Progenitor cell of endocrine pancreas (in vitro differentiated cells): ENCODE results near the gene TXK. TPM values are rescaled to one million over a fixed set of nuclear protein-coding genes. Genes with fewer than 3 reads are reported as not detected.

Experiments used
- DNase-seq: peaks from one replicate; pipeline ENCODE4 v3.0.0; 2021; ENCODE audit warnings: low spot score; ENCODE audit not compliant: unreplicated experiment
- H3K27ac Mint-ChIP-seq: 2 replicates; pipeline ENCODE4 v1.8.0; 2021; ENCODE audit warnings: mild to moderate bottlenecking, moderate library complexity, mixed read lengths
- H3K27me3 Mint-ChIP-seq: 2 replicates; pipeline ENCODE4 v1.8.0; 2021; ENCODE audit warnings: mixed read lengths
- H3K36me3 Mint-ChIP-seq: 2 replicates; pipeline ENCODE4 v1.8.0; 2022; ENCODE audit warnings: mixed read lengths; ENCODE audit not compliant: insufficient read depth
- H3K4me1 Mint-ChIP-seq: 2 replicates; pipeline ENCODE4 v1.8.0; 2021; ENCODE audit warnings: low read depth, mixed read lengths
- H3K4me3 Mint-ChIP-seq: 2 replicates; pipeline ENCODE4 v1.8.0; 2021; ENCODE audit warnings: low read depth, mild to moderate bottlenecking, moderate library complexity, mixed read lengths
- H3K9me3 Mint-ChIP-seq: 2 replicates; pipeline ENCODE4 v1.8.0; 2021; ENCODE audit warnings: low read depth, mixed read lengths
- CTCF ChIP-seq: fragments of 200-600 bp; sonication (generic); IDR thresholded peaks from one replicate; pipeline ENCODE4 v1.5.0; 2021; ENCODE audit warnings: antibody characterized with exemption, mild to moderate bottlenecking; ENCODE audit not compliant: unreplicated experiment
- total RNA-seq: library from RNA; stranded (reverse); gene quantifications from 2 replicates; pipeline ENCODE4 v1.2.1, GENCODE V29; 2021

Gene TXK
- total RNA-seq, 1 donor from 2014 or later = 1.3 TPM

DNA sequence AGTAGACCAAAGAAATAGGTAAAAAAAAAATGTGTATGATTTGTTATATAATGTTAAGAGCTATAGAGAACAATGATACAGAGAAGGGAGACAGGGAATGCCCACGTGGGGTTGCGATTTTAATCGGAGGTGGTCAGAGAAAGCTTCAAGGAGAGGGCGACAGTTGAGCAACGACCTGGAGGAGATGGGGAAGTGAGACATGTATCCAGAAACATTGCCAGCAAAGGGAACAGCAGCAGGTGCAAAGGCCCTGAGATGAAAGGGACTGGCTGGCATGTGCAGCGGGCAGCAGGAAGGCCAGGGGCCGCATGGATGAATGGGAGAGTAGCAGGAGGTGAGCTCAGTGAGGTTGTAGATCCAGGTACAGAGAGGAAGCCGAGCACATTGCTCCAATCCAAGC is 84.6 kb downstream of the TXK start:
- DNase-seq = no peak
- Mint-ChIP-seq H3K27ac (no peak overlapping the region), H3K4me3 (no peak overlapping the region), H3K9me3 (peaks cover 3% of the 10 kb centered on the region), H3K27me3 (peaks cover 4% of the 10 kb centered on the region), H3K36me3 (no peaks in the 10 kb centered on the region), H3K4me1 (peaks cover 14% of the 10 kb centered on the region)
- TF ChIP-seq CTCF = no peak

DNA sequence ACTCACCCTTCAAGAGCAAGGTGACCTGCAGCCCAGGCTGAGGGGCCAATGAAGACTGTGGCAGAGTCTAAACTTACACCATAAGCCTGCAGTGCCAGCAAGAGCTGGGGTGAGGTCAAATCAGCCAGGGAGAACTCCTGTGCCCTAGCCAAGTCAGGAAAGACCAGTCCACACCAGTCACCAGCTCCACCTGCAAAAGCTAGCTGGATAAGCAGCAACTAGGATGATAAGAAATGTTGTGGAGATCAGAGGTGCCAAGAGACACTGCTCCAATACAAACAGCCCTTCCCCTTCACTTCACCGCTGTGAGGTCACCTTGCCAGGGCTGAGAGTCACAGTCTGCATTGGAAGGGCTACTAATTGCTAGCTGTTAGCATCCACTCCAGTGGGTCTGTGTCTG is 86.2 kb downstream of the TXK start:
- Mint-ChIP-seq H3K9me3 (peaks cover 3% of the 10 kb centered on the region), H3K36me3 (no peaks in the 10 kb centered on the region), H3K4me3 (no peak overlapping the region), H3K4me1 (peaks cover 24% of the 10 kb centered on the region), H3K27ac (no peak overlapping the region), H3K27me3 (peaks cover 4% of the 10 kb centered on the region)
- no peak for TF ChIP-seq CTCF
- DNase-seq = no peak

DNA sequence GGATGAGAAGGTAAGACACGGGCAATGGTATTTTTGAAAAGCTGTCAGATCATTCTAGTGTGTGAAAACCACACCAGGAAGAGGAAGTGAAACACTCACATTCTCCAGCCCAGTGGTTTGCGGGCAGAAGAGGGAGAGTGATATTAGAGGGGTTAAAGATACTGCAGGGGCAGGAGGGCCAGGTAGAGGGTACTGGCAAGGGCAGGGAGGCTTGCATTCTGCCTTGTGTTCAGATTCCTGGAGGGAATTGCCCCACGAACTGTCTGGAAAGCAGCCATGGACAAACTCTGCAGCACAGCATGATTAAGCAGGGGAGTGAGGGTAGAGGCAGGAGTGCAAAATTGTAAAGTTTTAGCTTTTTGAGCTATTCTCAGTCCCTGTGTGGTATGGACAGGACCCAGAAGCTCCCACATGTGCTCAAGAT is 86.6 kb downstream of the TXK start:
- Mint-ChIP-seq H3K4me1 (peaks cover 28% of the 10 kb centered on the region), H3K4me3 (no peak overlapping the region), H3K27me3 (peaks cover 4% of the 10 kb centered on the region), H3K27ac (peak overlapping the region; percentile 54), H3K9me3 (peaks cover 3% of the 10 kb centered on the region), H3K36me3 (no peaks in the 10 kb centered on the region)
- no peak for DNase-seq
- TF ChIP-seq CTCF = no peak

- no peak for DNase-seq
- H3K36me3 Mint-ChIP-seq = no peaks in the 10 kb centered on the region
- TF ChIP-seq CTCF = no peak
- peaks cover 4% of the 10 kb centered on the region for H3K27me3 Mint-ChIP-seq
- no peak overlapping the region for H3K4me3 Mint-ChIP-seq
- peaks cover 35% of the 10 kb centered on the region for H3K4me1 Mint-ChIP-seq
- peaks cover 3% of the 10 kb centered on the region for H3K9me3 Mint-ChIP-seq
- no peak overlapping the region for H3K27ac Mint-ChIP-seq
Measured at GRCh38 chr4:48046059-48046458, 88.0 kb downstream of the TXK start.

- Mint-ChIP-seq H3K27ac (no peak overlapping the region), H3K27me3 (peaks cover 1% of the 10 kb centered on the region), H3K36me3 (peaks cover 1% of the 10 kb centered on the region), H3K4me3 (no peak overlapping the region), H3K9me3 (peaks cover under 1% of the 10 kb centered on the region), H3K4me1 (peaks cover 35% of the 10 kb centered on the region)
- no peak for TF ChIP-seq CTCF
- DNase-seq = no peak
Measured at GRCh38 chr4:48044298-48044697, 89.8 kb downstream of the TXK start.
